HG03432 (cell line): Measurements from ENCODE around the gene DPY19L3.
A peak's percentile ranks its signal among the peaks of the same experiment; 100 is the strongest.
"Not testable (repeated sequence)": the region's sequence is repeated elsewhere in the genome, so short reads cannot be mapped to it uniquely, and the experiment has no call there.

Experiments used
- ATAC-seq: cut with Tn5 transposase; IDR thresholded peaks from one replicate; pipeline ENCODE4 v1.9.1; 2021; ENCODE audit warnings: mild to moderate bottlenecking, moderate library complexity; ENCODE audit not compliant: unreplicated experiment

DPY19L3 gene

DNA sequence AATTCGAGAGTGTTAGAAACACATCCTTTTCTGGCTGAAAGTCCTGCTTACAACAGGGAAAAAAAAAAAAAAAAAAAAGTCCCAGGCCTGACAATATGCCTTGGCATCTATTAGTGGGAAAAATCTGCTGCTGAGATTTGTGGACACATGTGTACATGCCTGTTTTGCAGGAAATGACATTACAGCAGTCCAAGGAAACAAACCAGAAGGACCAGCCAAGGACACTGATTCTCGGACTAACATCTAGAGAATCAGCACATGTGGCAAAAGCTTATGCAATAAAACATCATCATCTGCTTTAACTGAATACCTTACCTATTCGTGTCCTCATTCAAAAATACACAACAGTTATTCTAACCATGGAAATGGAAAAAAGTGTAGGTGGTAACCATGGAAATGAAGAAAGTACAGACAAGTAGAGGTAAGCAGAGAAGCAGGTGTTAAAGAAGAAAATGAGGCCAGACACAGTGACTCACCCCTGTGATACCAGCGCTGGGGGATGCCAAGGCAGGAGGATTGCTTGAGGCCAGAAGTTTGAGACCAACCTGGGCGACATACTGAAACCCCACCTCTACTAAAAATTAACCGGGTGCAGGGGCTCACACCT, 9.4 kb upstream of the DPY19L3 start:
- no peak for ATAC-seq

DNA sequence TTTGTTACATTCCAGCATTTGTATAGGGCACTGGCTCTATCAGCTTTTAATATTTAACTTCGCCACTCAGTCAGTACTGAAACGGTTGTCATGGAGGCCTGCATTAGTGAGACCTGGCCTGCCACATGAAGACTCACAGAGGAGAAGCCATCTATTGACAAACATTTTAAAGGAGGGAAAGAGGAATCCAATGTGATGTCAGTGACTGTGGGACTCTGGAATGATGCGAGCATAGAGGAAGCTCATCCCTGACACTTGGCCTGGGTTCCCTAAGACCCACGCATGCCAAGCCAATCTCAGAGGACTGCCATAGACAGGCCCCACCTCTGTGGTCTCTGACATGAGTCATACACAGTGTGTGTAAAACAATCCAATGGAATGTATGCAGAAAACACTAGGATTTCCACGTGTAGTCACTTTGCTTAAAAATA, 7.9 kb upstream of the DPY19L3 start:
- ATAC-seq = no peak

DNA sequence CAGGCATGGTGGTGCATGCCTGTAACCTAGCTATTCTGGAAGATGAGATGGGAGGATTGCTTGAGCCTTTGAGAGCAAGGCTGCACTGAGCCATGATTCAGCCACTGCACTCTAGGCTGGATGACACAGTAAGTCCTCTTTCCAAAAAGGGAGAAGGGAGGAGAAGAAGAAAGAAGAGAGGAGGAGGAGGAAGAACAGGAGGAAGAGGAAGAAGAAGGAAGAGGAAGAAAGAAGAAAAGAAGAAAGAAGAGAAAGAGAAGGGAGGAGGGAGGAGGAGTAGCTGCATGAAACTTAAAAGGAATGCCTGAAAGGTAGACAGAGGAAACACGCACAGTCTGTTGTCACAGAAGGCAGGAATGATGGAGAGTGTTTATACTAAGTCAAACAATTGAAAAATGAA, 3.6 kb upstream of the DPY19L3 start:
- ATAC-seq = no peak

DNA sequence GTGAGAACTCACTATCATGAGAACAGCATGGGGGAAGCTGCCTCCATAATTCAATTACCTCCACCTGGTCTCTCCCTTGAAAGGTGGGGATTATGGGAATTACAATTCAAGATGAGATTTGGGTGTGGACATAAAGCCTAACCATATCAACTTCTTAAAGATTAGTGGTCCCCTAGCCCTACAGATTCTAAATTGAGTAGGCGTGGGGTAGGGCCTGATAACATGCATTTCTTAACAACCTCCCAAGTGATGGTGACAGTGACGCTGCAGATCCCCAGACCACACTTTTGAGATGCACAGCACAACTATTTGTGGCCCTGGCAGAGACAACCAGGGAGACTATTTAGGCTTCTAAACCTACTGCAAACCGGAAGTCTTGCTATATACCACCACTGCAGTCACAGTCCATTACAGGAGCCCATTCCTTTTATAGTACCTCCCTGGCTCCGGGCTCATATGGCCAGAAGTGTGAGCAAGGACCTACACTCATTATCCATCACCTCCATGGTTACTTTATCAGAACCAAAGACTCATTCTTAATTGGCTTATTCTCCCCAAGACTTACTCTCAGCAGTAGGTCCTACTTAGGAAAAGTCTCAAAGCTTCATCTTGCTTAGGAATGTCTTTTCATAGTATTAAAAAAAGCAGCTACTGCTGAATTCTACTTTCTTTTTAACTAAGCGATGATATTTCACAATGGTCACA, 2.1 kb upstream of the DPY19L3 start:
- no peak for ATAC-seq

DNA sequence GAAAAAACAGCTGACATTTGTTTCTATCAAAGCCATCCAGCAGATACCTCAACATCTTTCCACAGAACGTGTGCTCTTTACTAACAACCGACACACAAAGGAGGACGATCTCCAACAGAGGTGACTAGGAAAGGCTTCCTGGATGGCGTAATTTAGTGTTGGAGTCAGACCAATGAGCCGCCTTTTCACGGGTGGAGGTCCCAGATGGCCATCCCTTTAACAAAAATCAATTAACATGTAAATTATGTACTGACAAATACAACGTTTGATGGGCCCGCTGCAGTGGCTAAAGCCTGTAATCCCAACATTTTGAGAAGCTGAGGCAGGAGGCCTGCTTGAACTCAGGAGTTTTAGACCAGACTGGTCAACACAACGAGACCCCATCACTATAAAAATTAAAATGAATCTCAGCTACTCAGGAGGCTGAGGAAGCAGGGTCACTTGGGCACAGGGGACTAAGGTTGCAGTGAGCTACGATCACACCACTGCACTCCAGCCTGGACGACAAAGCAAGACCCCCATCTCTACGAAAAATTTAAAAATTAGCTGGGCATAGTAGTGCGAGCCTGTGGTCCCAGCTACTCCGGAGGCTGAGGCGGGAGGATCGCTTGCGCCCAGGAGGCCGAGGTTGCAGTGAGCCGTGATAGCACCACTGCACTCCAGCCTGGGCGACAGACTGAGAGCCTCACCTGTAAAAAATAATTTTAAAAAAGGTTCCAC, 1.2 kb upstream of the DPY19L3 start:
- ATAC-seq = no peak

DNA sequence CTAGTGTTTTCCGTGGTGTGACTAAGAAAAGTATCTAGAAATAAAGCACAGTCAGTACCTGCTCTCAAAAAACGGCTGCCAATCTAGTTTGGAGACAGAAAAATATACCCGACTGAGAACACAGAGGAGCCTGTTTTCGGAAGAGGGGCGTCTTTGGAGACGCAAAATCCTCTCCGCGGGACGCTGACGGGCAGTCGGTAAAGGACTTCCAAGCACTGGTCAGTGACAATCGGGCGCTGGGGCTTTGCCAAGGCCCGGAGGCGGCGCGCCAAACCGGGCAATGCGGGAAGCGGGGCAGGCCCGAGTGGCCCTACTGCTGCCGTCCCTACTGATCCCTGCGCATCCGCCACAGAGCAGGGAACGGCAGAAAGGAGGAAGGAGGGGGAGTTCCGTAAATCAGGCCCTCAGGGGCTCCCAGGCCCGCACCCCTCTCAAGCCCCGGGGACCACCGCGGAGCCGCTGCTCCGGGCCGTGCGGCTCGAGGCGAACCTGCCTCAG, 588 bp upstream of the DPY19L3 start:
- ATAC-seq = peak; percentile 18

DNA sequence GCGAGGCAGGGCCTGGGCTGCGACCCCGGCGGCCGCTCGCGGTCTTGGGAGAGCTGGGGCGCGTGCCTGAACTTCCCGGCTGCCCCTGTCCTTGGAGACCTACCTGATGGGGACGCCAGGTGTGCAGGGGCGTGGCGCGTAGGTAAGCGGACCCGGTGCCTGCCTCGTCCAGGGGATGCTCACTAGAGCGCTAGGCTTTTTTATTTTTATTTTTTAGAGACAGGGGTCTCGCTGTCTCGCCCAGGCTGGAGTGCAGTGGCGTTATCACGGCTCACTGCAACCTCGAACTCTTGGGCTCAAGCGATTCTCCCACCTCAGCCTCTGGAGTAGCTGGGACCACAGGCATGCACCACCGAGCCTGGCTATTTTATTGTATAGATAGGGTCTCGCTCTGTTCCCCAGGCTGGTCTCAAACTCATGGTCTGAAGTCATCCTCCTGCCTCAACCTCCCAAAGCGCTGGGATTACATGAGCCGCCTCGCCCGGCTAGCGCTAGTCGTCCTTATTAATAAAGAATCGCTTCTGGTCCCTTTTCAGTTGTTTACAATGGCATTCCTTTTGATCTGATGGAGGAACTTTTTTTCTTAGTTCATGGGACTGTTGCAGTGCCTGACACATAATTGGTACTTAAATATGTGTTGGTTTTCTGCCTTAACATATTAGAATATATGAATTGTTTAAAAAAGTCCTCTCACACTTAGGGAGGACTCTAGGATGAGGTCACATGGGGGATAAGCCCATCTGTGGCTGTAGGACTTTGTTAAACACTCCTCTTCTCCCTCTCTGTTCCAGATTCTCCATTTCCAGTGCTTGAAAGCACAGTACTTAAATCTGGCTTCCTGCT, 812 bp downstream of the DPY19L3 start:
- ATAC-seq = no peak

DNA sequence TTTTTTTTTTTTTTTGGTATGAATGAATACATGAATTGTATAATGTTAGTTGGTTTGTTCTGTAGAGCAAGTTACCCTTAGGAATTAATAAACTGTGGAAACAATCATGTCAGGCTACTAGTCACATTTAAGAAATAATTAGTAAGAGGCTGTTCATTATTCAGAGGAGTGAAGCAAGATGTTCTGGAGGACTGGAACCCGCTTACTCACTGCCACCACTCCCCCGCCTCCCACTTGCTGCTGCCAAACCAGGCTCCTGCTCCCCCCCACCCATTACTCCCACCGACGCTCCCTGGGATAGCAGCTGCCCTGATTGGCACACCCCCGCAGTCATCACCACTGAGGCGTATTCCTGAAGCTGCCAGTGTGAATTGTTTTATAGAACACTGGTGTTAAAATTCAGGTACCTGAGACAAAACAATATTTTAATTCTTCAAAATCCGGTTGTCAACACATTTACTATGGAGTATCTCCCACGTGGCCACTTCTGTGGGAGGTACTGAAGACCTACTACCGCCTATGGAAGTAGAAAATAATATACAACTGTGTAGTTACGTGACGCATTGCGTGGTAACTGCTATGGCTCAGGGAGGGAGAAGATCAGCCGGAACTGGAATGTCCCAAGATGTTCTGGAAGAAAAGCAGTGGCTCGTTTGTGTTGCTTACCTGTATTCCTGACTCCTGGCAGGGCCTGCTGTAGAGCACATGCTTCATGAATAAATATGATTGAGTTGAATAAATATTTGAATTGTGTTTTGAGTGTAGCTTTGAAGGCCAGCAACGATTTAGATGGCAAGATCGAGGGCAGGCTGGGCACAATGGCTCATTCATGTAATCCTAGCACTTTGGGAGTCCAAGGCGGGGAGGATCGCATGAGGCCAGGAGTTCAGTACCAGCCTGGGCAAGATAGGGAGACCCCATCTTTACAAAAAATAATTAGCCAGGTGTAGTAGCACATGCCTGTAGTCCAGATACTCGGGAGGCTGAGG, 1.7 kb downstream of the DPY19L3 start:
- no peak for ATAC-seq

DNA sequence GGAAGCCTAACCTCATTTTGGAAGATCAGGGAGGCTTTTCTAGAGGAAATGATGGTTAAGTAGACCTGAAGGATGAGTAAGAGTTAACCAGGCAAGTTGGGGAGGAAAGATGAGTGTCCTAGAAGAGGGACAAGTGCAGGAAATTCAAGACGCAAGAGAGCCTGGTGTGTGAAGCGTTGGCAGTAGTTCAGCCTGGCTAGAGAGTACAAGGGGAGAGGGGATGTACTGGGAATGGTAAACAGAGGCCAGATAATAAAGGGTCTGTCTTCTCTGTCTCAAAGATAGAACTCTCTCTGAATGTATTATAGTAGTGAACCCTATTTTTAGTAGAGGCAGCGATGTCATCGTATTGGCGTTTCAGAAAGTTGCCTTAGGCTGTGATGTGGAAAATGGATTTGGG, 9.7 kb downstream of the DPY19L3 start:
- no peak for ATAC-seq

DNA sequence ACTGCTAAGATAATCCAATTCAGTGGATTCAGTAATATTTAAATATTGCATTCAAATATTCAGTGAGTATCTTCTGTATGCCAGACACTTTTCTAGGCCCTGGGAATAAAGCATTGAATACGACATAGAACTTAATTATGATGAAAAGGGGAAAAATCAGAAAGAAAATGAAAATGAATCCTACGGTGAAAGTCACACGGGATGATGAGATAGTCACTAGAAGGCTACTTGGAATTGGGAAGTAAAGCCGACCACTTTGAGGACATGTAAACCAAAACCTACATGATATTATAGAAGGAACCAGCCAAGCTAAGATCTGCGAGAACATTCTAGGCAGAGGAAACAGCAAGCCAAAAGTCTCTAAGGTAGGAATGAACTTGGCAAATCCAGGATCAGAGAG, 10.1 kb downstream of the DPY19L3 start:
- no peak for ATAC-seq

DNA sequence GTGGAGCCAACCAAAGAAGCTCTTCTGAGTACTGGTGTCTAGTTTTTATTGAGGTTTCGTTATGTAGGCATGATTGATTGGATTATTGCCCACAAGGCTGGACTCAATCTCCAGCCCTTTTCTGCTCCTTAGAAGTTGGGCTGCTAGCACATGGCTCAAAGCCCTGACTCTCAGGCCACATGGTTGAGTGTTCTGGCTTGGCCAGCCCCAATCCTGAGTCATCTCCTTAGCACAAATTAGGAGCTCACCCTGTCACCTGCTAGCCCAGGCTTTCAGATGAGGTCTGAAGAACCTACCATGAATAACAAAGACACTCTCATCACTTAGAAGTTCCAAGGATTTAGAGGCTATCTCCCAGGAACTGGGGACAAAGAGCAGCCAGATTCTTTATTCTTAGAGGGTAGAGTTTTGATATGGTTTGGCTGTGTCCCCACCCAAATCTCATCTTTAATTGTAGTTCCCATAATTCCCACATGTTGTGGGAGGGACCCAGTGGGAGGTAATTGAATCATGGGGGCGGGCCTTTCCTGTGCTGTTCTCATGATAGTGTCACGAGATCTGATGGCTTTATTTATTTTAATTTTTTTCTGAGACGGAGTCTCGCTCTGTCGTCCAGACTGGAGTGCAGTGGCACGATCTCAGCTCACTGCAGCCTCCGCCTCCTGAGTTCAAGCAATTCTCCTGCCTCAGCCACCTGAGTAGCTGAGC, 11.3 kb downstream of the DPY19L3 start:
- ATAC-seq = no peak

DNA sequence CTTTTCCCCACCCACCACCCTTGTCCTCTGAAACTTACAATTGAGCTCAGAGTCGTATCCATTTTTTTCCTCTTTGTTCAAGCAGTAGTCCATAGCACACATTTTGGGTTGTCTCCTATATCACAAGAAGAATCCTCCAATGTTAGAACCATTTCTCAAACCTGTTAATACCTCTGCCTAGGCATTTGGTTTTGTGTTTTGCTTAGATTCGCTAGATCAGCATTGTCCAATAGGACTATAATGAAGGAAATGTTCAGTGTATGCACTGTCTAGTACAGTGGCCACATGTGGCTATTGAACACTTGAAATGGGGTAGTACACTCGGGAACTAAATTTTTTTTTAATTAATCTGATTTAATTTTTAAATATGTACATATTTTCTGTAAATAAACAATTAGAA, 12.6 kb downstream of the DPY19L3 start:
- ATAC-seq = no peak

DNA sequence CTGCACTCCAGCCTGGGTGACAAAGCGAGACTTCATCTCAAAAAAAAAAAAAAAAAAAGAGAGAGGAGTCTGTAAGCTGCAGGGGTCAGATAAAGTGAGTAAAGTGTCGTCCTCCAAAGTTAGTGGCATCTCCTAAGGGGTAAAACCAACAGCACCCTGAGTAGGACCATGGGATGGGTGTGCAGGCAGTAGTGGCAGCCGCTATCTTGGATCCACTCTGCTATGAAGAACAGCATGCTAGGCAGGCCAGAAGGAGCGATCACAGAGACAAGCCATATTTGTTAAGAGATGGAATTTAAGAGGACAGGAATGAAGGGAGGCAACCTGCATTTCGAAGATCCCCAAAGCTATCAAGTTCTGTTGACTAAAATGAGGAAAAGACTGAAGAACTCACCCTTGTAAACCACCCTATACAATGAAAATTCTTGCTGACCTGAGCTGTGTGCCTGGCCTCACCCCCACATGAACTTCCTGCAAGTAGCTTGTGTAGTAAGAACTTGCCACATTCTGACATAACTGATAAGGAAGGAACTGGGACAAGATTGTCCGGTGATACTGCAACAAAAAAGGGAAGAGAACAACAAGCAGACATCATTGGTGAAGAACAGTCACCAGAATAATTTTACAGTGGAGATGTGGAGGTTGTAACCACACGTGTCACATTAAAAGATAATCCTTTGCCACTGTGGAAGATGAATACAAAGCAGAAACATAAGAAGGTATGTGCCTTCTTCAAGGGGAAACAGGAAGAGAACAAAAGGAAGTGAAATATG, 16.2 kb downstream of the DPY19L3 start:
- ATAC-seq = no peak

DNA sequence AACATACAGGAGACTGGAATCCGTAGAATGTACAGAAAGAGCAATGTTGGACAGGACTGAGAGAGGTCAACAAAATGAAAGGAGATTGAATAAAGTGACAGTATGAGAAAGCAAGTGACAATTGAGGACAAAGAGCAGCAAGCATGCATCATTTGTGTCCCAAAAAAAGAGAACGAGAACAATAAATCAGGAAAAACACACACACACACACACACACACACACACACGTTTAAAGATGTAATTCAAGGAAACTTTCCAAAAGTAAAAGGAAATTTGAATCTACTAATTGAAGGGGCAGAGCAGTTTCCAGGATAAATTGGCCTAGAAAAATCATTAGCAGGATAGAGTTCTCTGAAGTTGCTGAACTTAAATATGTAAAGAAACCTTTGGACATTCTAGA, 16.9 kb downstream of the DPY19L3 start:
- no peak for ATAC-seq

DNA sequence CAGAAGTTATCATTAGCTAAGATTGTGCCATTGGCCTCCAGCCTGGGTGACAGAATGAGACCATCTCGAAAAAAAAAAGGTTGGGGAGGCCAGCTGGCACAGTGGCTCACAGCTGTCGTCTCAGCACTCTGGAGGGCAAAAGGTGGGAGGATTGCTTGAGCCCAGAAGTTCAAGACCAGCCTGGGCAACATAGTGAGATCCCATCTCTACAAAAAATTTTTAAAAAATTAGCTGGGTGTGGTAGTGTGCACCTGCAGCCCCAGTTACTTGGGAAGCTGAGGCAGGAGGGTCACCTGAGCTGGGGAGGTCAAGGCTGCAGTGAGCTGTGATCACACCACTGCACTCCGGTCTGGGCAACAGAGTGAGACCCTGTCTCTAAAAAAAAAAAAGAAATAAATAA, 18.4 kb downstream of the DPY19L3 start:
- ATAC-seq = not testable (repeated sequence)

DNA sequence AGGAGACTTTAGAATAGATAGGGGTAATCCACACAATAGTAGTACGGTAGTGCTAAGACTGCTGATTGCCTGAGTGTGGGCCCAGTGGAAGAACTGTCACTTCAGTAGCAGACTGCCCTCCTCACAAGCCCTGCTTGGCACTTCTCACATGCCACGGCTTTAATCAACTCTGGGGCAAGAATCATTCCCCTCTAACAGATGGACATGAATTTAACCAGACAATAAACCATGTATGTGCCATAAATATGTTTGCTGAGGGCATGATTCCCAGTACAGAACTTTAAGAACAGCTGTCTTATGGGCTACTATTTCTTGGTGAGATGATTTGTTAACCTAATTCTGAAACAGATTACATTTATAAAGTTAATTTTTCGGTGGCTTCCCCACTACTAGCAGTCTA, 22.0 kb downstream of the DPY19L3 start:
- no peak for ATAC-seq

DNA sequence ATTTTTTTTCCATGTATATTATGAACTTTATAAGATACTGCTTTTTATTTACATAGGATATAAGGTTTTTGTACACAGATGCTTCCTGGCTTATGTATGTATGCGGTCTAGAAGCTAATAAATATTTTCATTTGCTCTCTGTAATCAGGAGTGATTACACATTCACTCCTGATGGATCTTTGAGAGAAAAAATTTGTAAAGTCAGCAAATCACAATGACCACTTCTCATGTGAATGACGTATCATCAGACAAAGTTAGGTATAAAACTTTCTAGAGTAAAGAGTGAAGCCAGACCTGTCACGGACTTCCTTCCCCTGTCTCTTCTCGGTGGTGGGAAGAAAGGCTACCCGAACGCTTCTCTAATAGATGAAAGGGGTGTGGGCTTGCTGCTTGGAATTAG, 31.1 kb downstream of the DPY19L3 start:
- ATAC-seq = no peak

DNA sequence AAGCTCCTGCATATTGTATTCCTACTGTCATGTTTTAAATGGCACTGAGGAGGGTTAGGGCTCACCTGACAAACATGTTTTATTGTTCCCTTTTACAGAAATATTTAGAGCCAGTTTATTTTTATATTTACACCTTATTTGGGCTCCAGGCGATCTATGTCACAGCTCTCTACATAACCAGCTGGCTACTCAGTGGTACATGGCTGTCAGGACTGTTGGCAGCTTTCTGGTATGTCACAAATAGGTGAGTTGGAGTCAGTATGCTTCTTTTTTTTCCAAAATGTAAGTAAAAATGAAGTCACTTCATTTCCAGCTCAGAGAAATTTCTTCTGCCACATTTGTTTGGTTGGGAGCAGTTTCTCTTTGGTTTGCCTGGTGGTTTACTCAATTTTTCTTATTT, 31.5 kb downstream of the DPY19L3 start:
- ATAC-seq = no peak

DNA sequence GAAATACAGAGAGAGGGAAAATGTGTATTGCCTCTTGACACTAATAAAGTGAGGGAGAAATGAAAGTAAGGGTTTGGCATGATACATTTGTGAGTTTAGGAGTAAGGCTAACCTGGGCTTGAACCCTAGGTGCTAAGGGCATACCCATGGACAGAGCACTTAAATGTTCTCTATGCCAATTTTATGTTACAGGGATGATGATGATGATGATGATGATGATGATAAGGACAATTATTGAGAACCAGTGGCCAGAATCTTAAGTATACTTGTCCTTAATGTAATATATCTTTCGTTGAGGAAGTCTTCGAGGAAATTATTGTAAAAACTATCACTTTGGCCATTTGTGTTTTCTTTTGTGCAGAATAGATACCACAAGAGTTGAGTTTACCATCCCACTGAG, 33.2 kb downstream of the DPY19L3 start:
- no peak for ATAC-seq
